HG03378 (cell line): Measurements from ENCODE around the gene PDGFA.

Source experiments
- ATAC-seq: cut with Tn5 transposase; IDR thresholded peaks from one replicate; pipeline ENCODE4 v1.9.1; 2021; ENCODE audit warnings: mild to moderate bottlenecking, moderate library complexity; ENCODE audit not compliant: unreplicated experiment

PDGFA gene

DNA sequence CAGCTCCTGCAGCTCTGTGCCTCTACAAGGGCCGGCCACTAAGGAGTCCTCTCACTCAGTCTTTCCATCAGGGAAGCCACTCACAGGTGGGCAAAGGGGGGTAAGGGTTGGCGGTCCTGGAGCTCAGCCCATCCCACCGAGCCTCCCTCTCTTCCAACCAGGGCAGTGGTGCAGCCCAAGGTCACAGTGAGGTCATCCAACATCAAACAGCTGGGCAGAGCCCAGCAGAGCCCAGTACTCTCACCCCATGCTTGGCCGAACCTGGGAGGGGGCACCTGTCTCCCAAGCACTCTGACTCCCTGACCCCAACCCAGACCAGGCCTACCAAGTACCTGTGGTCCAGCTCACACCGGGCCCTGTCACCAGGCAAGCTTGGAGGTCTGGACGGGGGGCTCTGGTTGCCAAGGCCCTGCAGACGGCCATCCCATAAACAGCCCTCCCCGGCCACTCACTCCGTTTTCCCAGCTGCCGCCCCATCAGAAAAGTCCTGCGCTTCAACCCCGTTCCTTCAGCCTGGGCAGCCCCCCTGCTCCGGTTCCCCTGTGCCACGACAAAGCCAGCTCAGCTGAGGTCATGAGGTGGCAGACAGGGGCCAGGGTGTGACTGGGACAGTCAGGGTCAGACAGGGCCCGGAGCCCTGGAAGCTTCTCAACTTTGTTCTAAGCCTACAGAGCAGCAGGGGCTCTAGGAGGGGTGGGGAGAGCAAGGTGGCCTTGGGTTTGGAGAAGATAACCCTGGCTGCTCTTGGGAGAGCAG is 27.5 kb downstream of the PDGFA start:
- ATAC-seq = no peak

DNA sequence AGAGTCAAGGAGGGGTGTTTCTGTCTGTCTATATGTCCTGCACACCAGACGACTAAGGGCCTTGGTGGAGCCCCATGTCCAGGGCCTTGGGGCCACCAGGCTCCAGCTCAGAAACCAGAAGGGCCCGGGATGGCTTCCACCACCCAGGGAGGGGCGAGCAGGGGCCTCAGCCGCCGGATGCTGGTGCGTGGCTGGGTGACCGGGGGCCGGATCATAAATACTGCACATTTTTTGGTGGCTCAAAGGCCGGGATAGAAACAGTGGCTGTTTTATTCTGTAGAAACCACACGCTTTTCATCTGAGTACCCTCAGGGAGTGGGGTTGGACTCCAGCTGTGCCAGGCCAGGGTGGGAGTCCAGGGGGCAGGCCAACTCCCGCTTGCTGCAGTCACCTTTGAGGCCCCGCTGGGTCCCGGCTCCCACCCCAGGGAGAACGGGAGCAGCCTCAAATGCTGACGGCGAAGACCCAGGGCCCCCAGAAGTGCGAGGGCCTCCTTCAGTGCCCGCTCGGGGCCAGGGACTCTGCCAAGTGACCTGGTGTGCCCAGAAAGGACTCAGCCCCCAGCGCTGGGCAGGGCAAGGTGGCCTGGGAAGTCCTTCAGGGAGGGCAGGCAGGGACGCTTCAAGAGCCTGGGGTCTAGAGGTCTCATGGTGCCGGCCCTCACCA is 28.2 kb downstream of the PDGFA start:
- no peak for ATAC-seq

DNA sequence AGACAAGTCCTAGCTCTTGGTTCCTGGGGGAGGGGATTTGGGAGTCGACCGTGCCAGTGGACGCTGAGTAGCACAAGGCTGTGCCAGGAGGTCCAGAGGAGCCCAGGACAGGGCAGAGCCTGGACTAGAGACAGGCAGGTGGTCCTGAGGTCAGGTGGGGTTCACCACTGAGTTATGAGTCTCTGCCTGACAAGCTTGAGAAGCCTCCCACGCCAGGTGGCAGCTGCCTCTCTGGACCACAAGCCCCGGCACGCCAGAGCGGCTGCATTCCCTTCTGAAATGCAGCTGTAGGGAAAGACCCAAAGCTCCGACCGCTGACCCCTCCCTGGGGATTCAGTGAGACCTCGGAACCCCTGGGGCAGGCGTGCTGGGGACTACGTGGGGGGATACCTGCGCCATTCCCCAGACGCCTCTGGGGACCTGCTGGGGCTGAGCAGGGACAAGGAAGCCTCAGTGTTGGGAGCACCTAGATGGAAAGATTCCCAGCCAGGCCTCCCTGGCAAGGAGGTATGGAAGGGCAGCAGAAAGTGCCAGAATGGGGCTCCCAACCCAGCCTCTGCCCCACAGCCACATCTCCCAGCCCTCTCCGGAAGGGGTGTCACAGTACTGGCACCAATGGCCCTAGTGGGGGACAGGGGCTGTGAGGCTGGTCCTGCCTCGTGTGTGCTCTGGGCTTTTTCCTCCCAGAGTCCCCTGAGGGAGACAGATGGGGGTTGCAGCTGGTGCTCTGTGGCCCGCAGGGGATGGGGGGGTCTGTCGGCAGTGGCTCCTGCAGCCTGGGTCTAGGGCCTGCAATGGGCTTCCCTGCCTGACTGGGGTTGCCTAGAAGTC is 29.0 kb downstream of the PDGFA start:
- ATAC-seq = no peak

DNA sequence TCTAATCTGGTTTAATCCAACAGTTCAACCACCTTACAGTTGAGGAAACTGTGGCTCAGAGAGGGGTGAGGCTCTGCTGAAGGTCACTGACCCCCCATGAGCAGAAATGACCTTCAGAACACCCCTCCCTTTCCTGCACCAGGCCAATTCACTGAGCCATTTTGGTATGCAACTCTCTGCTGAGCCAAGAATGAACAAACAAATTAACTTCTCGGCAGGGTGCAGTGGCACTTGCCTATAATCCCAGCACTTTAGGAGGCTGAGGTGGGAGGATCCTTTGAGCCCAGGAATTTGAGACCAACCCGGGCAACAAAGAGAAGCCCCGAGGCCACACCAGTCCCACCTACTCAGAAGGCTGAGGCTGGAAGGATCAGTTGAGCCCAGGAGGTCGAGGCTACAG is 29.8 kb downstream of the PDGFA start:
- ATAC-seq = no peak

DNA sequence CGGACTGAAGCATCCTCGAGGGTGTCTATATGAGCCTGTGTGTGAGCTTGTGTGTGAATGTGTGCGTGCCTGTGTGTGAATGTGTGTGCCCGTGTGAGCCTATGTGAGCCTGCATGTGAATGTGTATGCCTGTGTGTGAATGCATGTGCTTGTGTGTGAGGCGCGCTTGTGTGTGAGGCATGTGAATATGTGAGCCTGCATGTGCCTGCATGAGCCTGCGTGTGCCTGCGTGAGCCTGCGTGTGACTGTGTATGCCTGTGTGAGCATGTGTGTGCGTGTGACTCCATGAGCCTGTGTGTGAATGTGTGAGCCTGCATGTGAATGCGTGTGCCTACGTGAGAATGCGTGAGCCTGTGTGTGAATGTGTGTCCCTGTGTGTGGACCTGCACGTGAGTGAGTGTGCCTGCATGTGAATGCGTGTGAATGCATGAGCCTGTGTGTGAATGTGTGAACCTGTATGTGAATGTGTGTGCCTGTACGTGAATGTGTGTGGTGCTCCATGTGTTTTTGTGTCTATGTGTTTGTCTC is 33.4 kb downstream of the PDGFA start:
- ATAC-seq = no peak

DNA sequence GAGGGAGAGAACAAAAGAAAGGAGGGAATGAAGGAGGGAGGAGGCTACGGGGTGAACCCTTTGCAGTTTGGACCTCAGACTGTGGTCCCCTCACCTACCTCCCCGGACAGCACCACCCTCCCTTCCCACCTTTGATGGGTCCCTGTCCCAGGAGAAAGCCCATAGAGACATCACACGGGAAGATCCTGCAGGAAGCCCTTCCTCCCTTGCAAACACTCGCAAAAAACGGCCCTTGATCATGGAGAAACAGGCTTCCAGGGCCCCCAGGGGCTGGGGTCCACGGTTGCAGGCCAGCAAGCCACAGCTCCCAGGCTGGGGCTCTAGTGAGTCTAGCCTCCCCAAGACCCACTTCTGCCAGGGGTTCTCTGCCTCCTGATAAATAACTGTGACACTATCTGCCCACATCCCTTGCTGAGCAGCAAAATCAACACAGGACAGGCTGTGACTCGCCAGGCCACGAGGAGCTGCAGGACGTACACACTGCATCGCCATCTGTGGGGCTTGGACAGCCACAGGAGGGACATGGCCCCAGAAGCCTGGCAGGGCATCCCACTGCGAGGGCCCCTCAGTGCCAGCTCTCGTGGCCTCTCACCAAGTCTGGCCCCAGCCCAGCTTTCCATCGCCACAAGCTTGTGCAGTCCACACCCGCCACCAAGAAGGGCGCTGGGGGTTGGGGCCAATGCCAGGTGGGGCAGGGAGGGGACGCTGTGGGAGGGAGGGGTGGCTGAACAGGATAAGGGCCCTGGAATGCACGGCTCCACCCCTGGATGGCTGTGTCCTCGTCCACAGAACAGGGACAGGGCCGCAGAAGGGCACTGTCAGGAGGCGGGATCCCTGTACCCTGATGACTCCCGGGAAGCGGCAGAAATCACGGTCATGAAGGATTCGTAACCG is 34.2 kb downstream of the PDGFA start:
- no peak for ATAC-seq

DNA sequence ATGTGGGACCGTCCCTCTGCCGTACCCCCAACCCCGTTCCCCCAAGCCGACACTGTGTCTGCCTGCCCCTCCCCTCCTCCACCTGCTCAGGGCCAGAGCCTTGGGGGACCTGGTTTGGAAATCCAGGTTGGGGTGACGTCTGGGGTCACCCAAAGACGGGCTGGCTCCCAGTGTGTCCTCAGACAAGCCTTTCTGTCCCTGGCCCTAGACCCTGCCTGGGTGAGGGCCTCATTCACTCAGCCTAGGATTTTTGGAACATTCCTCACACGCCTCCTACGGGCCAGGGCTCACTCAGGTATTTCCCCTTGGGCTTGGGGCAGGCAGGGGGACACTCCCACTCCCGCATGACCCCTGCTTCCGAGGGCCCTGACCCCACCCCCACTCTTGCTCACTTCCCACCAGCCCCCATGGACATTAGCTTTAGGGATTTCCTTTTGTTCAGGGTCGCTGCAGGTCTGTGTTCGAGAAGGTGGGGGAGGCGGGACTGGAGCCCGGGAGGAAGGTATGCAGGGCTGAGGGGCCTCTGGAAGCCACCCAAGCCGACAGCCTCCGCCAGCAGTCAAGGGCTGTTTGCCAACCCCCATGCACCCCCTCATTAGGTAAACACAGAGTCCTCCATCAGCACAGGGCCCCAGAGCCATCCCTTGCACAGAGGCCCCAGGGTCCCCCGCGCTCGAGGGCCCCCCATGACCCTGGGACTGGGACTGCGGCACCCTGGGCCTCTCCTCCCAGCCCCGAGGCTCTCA is 35.1 kb downstream of the PDGFA start:
- no peak for ATAC-seq

DNA sequence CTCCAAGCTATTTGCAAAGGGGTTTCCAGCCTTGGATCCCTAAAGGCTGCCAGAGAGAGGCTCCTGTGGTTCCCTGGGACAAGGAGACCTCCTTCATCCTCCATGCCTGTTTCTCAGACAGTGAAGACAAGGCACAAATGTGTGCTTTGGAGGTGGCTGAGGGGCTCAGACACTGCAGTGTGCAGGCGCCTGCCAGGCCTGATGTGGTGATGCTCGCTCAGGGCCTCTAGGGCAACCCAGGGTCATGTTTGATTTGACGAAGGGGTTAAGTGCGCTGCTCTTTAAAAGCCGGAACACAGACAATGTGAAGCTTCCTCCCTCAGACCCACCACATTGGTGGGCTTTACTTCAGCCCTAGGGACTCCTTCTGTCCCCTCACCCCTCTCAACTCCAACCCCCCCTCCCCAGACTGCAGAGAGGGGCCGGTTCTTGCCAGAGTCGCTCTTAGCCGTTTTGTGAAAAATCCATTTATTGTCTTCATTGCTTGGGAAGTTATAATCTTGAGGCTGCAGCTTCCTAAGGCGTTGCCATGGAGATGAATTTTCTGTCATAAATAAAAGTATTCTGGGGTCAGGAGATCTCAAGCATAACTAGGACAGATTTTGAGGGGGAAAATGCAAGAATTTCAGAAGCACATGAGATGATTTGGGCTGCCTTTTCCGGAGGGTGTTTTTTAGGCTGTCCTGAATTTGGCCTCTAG is 35.8 kb downstream of the PDGFA start:
- no peak for ATAC-seq

DNA sequence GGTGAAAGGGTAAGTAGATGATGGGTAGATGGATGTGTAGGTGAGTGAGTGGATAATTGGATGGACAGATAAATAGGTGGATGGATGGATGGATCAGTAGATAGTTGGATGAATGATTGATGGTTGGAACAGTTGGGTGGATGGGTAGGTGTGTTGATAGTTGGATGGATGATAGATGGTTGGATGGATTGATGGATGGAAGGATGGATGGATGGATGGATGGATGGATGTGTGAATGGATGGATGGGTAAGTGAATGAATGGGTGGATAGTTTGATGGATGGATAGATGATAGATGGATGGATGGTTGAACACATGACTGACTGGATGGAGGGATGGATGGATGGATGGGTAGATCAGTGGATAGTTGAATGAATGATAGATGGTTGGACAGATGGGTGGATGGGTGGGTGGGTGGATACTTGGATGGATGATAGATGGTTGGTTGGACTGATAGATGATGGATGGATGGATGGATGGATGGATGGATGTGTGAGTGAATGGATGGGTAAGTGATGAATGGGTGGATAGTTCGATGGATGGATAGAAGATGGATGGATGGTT is 37.0 kb downstream of the PDGFA start:
- no peak for ATAC-seq

DNA sequence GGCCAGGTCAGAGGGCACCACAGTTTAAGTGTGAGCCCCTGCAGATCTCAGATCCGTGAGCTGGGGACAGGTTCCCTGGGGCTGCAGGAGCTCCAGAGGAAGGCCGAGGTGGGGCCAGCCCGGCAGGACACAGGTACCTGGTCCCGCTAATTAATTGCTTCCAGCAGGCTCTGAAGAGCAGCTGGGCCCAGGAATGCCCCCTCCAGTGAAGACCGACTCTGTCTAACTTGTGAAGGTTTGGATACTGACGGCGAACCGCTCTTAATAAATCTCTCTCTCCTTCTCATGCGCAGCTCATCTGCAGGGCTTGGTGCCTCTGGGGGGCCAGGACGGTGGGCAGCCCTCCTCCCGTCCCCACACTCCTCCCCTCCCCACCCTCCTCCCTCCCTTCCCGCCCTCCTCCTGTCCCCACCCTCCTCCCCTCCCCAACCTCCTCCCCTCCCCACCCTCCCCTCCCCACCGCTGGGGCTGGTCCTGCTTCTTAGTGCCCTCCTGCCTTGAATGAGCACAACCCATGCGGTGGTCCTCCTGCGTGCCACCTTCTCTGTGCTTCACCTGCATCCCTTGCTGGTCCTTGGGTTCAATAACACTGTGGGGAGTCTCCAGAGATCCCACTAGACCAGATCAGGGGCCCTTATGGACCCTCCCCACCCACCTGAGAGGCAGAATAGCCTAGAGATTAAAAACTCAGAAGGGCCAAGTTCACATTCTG is 38.3 kb downstream of the PDGFA start:
- no peak for ATAC-seq

DNA sequence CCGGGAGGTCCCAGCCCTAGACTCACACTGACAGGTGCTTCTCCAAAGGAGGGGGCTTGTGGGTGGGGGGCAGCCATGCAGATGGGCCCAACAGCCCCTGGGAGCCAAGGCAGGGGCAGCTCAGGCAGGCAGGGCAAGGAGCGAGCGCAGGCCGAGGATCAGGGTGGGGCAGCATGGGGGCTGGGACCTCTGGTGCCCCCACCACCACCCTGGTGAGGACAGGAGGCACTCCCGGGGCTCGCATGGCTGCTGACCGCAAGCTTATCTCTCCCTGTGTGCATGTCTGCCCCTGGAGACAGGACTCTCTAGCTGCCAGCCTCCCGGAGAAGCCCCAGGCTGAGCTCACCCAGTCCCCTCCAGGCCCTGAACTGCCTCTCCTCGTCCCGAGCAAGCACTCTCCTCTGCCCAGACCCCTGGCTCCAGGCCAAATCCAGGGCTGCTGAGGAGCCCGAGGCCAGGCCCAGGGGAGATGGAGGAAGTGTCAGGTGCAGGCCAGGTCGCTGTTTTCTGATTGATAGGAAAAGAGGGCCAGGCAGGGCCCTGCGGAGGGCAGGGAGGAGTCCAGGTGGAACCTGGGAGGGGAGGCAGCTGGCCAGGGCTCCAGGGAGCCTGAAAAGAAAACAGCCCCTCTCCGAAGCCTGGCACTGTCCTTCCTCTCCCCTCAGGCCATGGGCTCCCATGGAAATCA is 39.0 kb downstream of the PDGFA start:
- ATAC-seq = no peak

DNA sequence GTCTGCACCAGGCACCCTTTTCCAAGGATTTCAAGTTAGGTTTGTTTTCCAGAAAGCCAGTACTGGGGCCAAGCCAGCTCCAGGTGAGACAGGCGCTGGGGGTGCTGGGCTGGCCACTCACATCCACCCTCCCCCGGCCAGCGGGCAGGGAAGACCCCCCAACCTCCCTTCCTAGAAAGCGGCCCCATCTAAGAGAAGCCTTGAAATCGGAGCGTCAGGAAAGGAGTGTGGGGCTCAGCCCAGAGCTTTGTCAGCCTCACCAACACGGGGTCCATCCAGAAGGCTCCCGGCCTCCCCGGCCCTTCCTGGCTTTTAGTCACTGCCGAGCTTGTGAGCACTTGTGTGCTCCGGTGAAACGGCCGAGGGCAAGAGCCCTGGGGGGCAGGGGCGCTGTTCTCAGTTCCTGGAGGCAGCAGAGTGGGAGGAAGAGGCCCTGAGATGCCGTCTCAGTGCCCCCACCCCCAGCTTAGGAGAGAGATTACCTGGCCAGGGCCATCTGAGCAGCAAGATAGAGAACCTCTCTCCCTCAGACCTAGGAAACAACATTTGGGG is 39.6 kb downstream of the PDGFA start:
- ATAC-seq = no peak

DNA sequence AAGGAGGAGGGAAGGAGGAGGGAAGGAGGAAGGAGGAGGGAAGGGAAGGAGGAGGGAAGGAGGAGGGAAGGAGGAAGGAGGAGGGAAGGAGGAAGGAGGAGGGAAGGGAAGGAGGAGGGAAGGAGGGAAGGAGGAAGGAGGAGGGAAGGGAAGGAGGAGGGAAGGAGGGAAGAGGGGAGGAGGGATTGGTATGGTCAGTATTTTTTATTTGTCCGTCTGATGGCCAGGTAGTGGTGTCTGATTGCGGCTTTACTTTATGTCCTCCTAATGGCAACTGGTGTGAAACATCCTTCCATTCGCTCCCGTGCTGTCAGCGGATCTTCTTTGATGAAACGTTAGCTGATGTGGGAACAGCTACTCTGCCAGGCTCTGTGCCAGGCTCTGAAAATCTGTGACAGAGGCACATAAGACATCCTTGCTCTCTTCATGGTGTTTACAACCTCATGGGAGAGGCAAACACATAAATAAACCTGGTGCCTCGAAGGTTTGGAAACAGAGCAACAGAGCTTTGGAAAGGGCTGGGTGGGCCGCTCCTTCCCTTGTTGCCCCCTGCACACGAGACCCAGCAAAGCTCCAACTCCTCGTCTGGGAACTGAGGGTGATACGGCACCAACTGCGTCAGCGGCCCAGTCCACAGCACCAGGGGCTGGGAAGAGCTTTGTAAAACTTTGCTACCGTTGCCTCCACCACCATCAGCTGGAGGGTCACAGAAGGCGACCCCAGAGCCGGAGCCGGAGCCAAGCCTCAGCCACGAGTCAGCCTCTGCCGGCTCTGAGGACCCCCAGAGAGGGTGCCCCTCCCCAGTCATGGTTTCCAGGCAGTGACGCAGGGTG is 40.3 kb downstream of the PDGFA start:
- no peak for ATAC-seq

DNA sequence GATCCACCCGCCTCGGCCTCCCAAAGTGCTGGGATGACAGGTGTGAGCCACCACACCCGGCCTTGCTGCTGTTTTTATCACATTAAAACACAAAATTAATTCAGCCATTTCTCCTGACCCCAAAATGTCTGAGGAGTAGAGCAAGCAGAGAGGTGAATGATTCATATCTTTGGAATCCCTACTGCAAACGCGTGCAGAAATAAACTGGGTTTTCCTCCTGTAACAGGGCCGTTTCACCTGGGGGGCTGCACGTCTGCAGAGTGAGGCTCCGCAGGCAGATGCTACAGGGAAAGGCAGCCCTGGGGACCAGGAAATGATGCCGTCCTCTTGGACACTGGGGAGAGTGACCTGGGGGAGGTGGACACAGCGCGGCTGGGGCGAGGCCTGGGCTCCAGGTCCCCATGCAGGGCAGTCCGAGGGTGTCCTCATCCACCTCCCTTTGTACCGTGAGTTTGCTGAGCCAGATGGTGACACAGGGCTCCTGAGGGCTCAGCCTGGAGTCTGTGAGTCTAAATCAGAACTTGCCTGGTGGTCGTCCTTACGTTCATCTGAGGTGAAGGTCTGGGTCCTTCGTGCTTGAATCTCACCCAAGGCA is 41.9 kb downstream of the PDGFA start:
- no peak for ATAC-seq

DNA sequence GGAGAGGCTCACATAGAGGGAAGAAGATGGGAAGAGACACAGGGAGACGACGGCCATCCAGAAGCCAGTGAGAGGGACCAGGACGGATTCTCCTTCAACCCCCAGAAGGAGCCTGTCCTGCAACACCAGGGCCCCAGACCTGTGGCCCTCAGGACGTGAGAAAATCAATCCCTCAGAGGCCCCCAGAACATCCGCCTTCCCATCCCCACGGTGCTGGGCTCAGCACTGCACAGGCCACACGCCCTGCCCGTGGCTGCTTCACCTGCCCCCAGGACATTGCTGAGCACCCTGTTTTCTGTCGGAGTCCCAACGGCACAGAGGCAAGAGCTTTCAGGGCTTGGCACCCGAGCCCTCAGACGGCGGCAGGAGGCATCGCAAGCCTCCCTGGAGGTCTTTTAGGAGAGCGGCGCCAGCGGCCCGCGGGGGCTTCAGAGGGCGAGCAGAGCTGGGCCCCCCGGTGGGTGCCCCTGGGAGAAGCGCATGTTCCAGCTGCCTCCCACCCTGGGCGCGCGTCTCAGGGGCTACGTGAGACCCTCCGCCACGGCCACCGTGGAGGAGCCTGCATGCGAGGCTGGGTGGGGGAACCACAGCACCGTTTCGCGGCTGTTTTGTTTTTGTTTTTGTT is 42.8 kb downstream of the PDGFA start:
- ATAC-seq = no peak

DNA sequence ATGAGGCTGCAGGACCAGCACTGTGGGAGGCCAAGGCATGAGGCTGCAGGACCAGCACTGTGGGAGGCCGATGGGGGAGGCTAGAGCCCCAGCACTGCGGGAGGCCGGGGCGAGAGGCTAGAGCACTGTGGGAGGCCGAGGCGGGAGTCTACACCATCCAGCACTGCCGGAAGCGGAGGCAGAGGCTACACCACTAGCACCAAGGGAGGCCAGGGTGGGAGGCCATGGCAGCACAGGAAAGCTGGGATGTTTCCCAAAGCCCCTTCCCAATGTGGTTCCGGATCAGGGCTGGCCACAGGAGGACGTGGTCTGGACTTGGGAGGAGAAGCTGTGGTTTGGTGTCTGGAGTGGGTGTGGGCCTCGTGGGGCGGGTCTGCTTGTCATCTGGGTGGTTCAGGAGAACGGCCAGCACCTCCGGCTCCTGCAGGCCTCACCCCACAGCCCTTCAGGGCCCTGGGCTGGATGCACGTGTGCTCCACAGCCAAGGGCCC is 43.6 kb downstream of the PDGFA start:
- no peak for ATAC-seq
